Activated CD8-positive, alpha-beta T cell treated with anti-CD3 and anti-CD28 coated beads, Interleukin-2, amount 10 ng/mL, durations not matched to agents 7 days and 5 days (primary cell): Measurements from ENCODE around the gene CD84. TPM values are rescaled to one million over a fixed set of nuclear protein-coding genes. Genes with fewer than 3 reads are reported as not detected.

Experiments
- ATAC-seq: fragments of 150-1000 bp; cut with Tn5 transposase; one replicate; pipeline ENCODE4 v1.10.0; 2021; ENCODE audit warnings: moderate library complexity
- CTCF ChIA-PET: fragments of 350-600 bp; sonication (Branson Sonifier 250); formaldehyde crosslinking; loops from one replicate; lab custom pipeline; 2021; ENCODE audit warnings: antibody characterized with exemption; lab: Charles Lee
- POLR2A ChIA-PET: fragments of 350-600 bp; sonication (Branson Sonifier 250); formaldehyde crosslinking; loops from one replicate; lab custom pipeline; 2021; ENCODE audit warnings: antibody characterized with exemption; lab: Charles Lee
- DNase-seq: peaks from one replicate; pipeline ENCODE4 v3.0.0-alpha.2; 2020
- H3K27ac Mint-ChIP-seq: one replicate; pipeline ENCODE4 v1.8.0; 2021; ENCODE audit warnings: mild to moderate bottlenecking, mixed read lengths
- H3K27me3 Mint-ChIP-seq: one replicate; pipeline ENCODE4 v1.8.0; 2021; ENCODE audit warnings: low read depth, mixed read lengths
- H3K36me3 Mint-ChIP-seq: one replicate; pipeline ENCODE4 v1.8.0; 2021; ENCODE audit warnings: low read depth, mixed read lengths
- H3K4me1 Mint-ChIP-seq: one replicate; pipeline ENCODE4 v1.8.0; 2021; ENCODE audit warnings: low read depth, mixed read lengths
- H3K4me3 Mint-ChIP-seq: one replicate; pipeline ENCODE4 v1.8.0; 2021; ENCODE audit warnings: mild to moderate bottlenecking, mixed read lengths
- H3K9me3 Mint-ChIP-seq: one replicate; pipeline ENCODE4 v1.8.0; 2022; ENCODE audit warnings: mixed read lengths; ENCODE audit not compliant: insufficient read depth
- total RNA-seq, 2 experiments: library from RNA; stranded (reverse); gene quantifications; one replicate each; pipeline ENCODE4 v1.2.3, GENCODE V29; 2021

The CD84 gene
- total RNA-seq, 2 experiments from 2014 or later = 14.0 to 15.4 TPM

- peaks cover 26% of the 10 kb centered on the region for H3K36me3 Mint-ChIP-seq
- ATAC-seq = no peak
- H3K4me3 Mint-ChIP-seq = no peak overlapping the region
- CTCF ChIA-PET = interaction anchor here (1.2 to 13.7 kb wide), 3 partner anchors 61 to 72 kb away, joined by 3 to 185 read pairs (median 4); no protein-coding TSS in a partner anchor
- POLR2A ChIA-PET = interaction anchor here (0.6 kb wide), 1 partner anchor 32 kb away, joined by 3 read pairs; the partner anchor contains the start of gene CD84
- peaks cover 22% of the 10 kb centered on the region for H3K4me1 Mint-ChIP-seq
- no peaks in the 10 kb centered on the region for H3K27me3 Mint-ChIP-seq
- H3K9me3 Mint-ChIP-seq = no peaks in the 10 kb centered on the region
- H3K27ac Mint-ChIP-seq = no peak overlapping the region
- no peak for DNase-seq
Measured at GRCh38 chr1:160546942-160547341, 32.4 kb downstream of the CD84 start.

- H3K9me3 Mint-ChIP-seq = no peaks in the 10 kb centered on the region
- ATAC-seq = peak; percentile 30
- peak; percentile 45 for DNase-seq
- peaks cover 45% of the 10 kb centered on the region for H3K4me1 Mint-ChIP-seq
- H3K36me3 Mint-ChIP-seq = peaks cover 17% of the 10 kb centered on the region
- no peak overlapping the region for H3K4me3 Mint-ChIP-seq
- no peaks in the 10 kb centered on the region for H3K27me3 Mint-ChIP-seq
- CTCF ChIA-PET = interaction anchor here (0.8 to 3.2 kb wide), 29 partner anchors 10 to 168 kb away, joined by 3 to 64 read pairs (median 6); partner anchors contain the start of gene SLAMF6
- POLR2A ChIA-PET = no interaction called here
- H3K27ac Mint-ChIP-seq = peak overlapping the region; percentile 30
Measured at GRCh38 chr1:160544647-160545046, 34.6 kb downstream of the CD84 start.

- DNase-seq (no peak), ATAC-seq (no peak)
- Mint-ChIP-seq H3K9me3 (peaks cover 5% of the 10 kb centered on the region), H3K27me3 (no peaks in the 10 kb centered on the region), H3K4me1 (peaks cover 56% of the 10 kb centered on the region), H3K27ac (no peak overlapping the region), H3K4me3 (no peak overlapping the region), H3K36me3 (peaks cover 17% of the 10 kb centered on the region)
- POLR2A ChIA-PET = no interaction called here
- CTCF ChIA-PET = interaction anchor here (0.7 to 4.6 kb wide), 9 partner anchors 12 to 114 kb away, joined by 3 to 64 read pairs (median 15); partner anchors contain the start of gene SLAMF6
Measured at GRCh38 chr1:160542303-160542945, 36.9 kb downstream of the CD84 start.

- Mint-ChIP-seq H3K4me3 (no peak overlapping the region), H3K4me1 (peaks cover 56% of the 10 kb centered on the region), H3K27me3 (no peaks in the 10 kb centered on the region), H3K36me3 (peaks cover 18% of the 10 kb centered on the region), H3K27ac (no peak overlapping the region), H3K9me3 (peaks cover 11% of the 10 kb centered on the region)
- ChIA-PET CTCF (interaction anchor here (0.7 to 4.6 kb wide), 17 partner anchors 8 to 113 kb away, joined by 3 to 60 read pairs (median 5); partner anchors contain the start of gene SLAMF6), POLR2A (interaction anchor here (2.1 to 2.5 kb wide), 2 partner anchors 19 to 65 kb away, joined by 11 to 17 read pairs; partner anchors contain the start of gene SLAMF6)
- DNase-seq = no peak
- ATAC-seq = no peak
Measured at GRCh38 chr1:160541622-160542302, 37.5 kb downstream of the CD84 start.

DNA sequence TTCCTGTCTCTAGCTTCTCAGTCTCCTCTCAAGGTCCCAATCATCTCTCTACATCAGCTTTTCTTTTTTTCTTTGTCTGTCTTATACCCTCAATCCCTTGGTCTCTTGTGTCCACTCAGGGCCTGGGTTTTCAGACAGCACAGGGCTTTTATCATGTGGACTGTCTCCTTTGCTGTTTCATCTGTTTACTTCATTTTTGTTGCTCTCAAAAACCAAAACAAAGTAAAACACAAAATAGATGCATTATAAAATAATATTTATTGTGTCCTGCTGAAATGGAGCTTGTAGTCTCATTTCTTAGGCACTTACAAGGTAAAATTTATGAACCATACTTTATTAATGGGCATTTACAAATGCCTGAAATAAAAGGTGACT lies 38.5 kb downstream of the CD84 start:
- H3K9me3 Mint-ChIP-seq = peaks cover 19% of the 10 kb centered on the region
- peak overlapping the region; percentile 58 for H3K4me3 Mint-ChIP-seq
- H3K27me3 Mint-ChIP-seq = no peaks in the 10 kb centered on the region
- CTCF ChIA-PET = interaction anchor here (0.7 to 4.6 kb wide), 26 partner anchors 9 to 134 kb away, joined by 3 to 60 read pairs (median 4); partner anchors contain the start of genes CD84 and SLAMF6
- peaks cover 22% of the 10 kb centered on the region for H3K36me3 Mint-ChIP-seq
- peaks cover 56% of the 10 kb centered on the region for H3K4me1 Mint-ChIP-seq
- ATAC-seq (no peak), DNase-seq (no peak)
- peak overlapping the region; percentile 89 for H3K27ac Mint-ChIP-seq
- POLR2A ChIA-PET = interaction anchor here (0.9 to 2.5 kb wide), 4 partner anchors 9 to 66 kb away, joined by 3 to 17 read pairs (median 7); partner anchors contain the start of gene SLAMF6

DNA sequence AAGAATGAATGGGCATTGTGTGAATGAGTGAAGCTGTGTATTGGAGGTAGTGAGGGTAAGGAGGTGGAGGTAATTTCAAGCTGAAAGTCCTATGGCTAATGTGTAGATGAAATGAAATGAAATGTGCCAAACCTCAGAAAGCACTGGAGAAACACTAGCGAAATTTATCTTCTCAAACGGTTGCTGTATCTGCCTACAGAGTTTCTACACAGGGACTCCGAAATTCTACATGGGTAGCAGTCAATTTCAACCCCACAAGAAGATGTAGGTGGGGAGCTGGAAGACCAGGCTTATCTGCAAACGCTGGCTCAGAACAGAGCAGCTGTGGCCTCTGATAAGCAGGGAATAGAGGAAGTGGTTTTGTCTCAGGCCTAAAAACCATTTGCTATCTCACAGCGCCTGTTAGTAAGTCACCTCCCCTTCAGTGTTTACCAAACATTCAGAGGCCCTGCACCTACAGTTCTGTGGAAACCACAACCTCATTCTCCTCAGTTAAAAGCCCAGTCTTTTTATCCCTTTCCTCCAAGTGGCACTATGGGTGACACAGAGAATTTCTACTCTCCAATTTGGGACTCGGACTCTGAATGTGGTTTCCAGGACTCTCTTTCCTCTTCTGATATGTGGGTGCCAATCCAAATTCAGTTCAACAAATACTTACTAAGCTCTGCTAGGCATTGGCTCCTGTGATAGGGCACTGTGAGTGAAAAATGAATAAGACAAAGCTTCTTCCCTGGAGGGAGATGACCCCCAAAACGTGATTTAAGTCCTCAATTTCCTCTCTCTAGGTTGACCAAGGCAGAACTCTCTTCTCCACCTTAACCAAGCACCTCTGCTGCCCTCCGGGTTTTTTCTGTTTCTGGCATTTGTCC lies 39.1 kb downstream of the CD84 start:
- ATAC-seq = peak; percentile 95
- Mint-ChIP-seq H3K27me3 (no peaks in the 10 kb centered on the region), H3K4me1 (peaks cover 54% of the 10 kb centered on the region), H3K36me3 (peaks cover 25% of the 10 kb centered on the region), H3K9me3 (peaks cover 23% of the 10 kb centered on the region), H3K4me3 (peak overlapping the region; percentile 58), H3K27ac (peak overlapping the region; percentile 89)
- ChIA-PET CTCF (interaction anchor here (0.7 to 4.6 kb wide), 26 partner anchors 10 to 135 kb away, joined by 3 to 60 read pairs (median 5); partner anchors contain the start of genes CD84 and SLAMF6), POLR2A (interaction anchor here (0.8 to 2.5 kb wide), 8 partner anchors 10 to 87 kb away, joined by 3 to 17 read pairs (median 3); partner anchors contain the start of gene SLAMF6)
- peak; percentile 76 for DNase-seq

- DNase-seq (no peak), ATAC-seq (no peak)
- ChIA-PET CTCF (interaction anchor here (1.0 to 4.6 kb wide), 13 partner anchors 10 to 111 kb away, joined by 3 to 60 read pairs (median 10); partner anchors contain the start of genes CD84 and SLAMF6), POLR2A (interaction anchor here (0.8 to 2.5 kb wide), 6 partner anchors 15 to 87 kb away, joined by 3 to 17 read pairs (median 4); partner anchors contain the start of gene SLAMF6)
- Mint-ChIP-seq H3K27me3 (no peaks in the 10 kb centered on the region), H3K4me3 (peak overlapping the region; percentile 58), H3K9me3 (peaks cover 25% of the 10 kb centered on the region), H3K36me3 (peaks cover 23% of the 10 kb centered on the region), H3K27ac (peak overlapping the region; percentile 89), H3K4me1 (peaks cover 48% of the 10 kb centered on the region)
Measured at GRCh38 chr1:160539684-160539989, 39.7 kb downstream of the CD84 start.

- Mint-ChIP-seq H3K27ac (no peak overlapping the region), H3K4me1 (peaks cover 43% of the 10 kb centered on the region), H3K36me3 (peaks cover 23% of the 10 kb centered on the region), H3K27me3 (no peaks in the 10 kb centered on the region), H3K4me3 (no peak overlapping the region), H3K9me3 (peaks cover 26% of the 10 kb centered on the region)
- ATAC-seq (no peak), DNase-seq (no peak)
- ChIA-PET POLR2A (interaction anchor here (1.0 to 2.5 kb wide), 4 partner anchors 17 to 88 kb away, joined by 3 to 17 read pairs (median 7); partner anchors contain the start of gene SLAMF6), CTCF (interaction anchor here (0.8 to 4.6 kb wide), 9 partner anchors 11 to 241 kb away, joined by 3 to 60 read pairs (median 11); partner anchors contain the start of gene SLAMF6)
Measured at GRCh38 chr1:160538985-160539651, 40.2 kb downstream of the CD84 start.

DNA sequence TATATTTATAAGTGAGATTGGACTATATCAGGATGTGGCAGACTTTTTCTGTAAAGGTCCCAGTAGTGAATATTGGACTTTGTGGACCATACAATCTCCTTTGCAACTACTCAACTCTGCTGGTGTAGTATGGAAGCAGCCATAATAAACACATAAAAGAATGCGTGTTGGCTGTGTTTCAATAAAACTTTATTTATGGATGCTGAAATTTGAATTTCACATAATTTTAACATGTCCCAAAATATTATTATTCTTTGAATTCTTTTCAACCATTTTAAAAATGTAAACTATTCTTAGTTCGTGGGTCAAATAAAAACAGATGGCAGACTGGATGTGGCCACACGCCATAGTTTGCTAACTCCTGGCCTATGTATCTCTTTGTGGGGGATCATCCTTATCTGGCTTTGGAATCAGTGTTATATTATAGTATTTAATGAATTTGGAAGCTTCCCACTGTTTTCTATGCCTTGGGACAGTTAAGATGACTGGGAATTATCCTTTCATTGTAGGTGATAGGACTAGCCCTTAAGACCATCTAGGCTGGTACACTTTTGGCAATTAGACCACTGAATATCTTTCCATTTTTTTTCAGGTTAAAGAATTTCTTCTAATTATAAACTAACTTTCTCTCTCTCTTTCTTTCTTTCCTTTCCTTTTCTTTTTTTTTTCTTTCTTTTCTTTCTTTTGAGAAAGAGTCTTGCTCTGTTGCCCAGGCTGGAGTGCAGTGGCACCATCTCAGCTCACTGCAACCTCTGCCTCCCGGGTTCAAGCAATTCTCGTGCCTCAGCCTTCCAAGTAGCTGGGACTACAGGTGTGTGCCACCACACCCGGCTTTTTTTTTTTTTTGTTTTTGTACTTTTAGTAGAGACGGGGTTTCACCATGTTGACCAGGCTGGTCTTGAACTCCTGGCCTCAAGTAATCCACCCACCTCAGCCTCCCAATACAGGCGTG lies 41.3 kb downstream of the CD84 start:
- H3K9me3 Mint-ChIP-seq = peaks cover 33% of the 10 kb centered on the region
- ChIA-PET POLR2A (no interaction called here), CTCF (interaction anchor here (1.0 to 4.6 kb wide), 2 partner anchors 15 to 68 kb away, joined by 5 to 60 read pairs; partner anchors contain the start of gene SLAMF6)
- no peak for DNase-seq
- peaks cover 37% of the 10 kb centered on the region for H3K4me1 Mint-ChIP-seq
- H3K27ac Mint-ChIP-seq = no peak overlapping the region
- peaks cover 28% of the 10 kb centered on the region for H3K36me3 Mint-ChIP-seq
- no peaks in the 10 kb centered on the region for H3K27me3 Mint-ChIP-seq
- no peak overlapping the region for H3K4me3 Mint-ChIP-seq
- no peak for ATAC-seq
